ENCODE results near the gene CLCN4.

GRCh38 chrX:10117301-10117700, 39.5 kb upstream of the CLCN4 start:
- no peak for TF ChIP-seq CTCF (IDR thresholded peaks at IDR 0.05)
- TF ChIP-seq POLR2A (IDR thresholded peaks at IDR 0.05), result no peak

Data from lower leg skin (tissue), 3 donors.